ENCODE measurements around the gene FBXO21.

Gene FBXO21

GRCh38 chr12:117142094-117142493, 48.2 kb downstream of the FBXO21 start:
- H3K9me3 ChIP-seq (ENCODE audit: control insufficient read depth, insufficient read depth, low read length), result no peaks in the 10 kb centered on the region
- H3K27me3 ChIP-seq (ENCODE audit: control insufficient read depth, insufficient read depth, low read length), result no peaks in the 10 kb centered on the region
- peaks cover 11% of the 10 kb centered on the region; the same call in 1 of the 2 replicates for H3K36me3 ChIP-seq (ENCODE audit: control insufficient read depth, insufficient read depth, low read length)
- no peak for DNase-seq (ENCODE audit: low read depth, low spot score)
- no peaks in the 10 kb centered on the region for H3K4me1 ChIP-seq (ENCODE audit: control insufficient read depth, insufficient read depth, low read length)
- no CpG with 5 or more reads among the region's 12 CpGs for WGBS (ENCODE audit: insufficient coverage, insufficient read length)
- H3K27ac ChIP-seq (ENCODE audit: low read length), result no peak overlapping the region
- no peak overlapping the region for H3K4me3 ChIP-seq (ENCODE audit: low read length)

GRCh38 chr12:117141097-117141898, 49.0 kb downstream of the FBXO21 start:
- no peak for DNase-seq (ENCODE audit: low read depth, low spot score)
- no peaks in the 10 kb centered on the region for H3K9me3 ChIP-seq (ENCODE audit: control insufficient read depth, insufficient read depth, low read length)
- H3K36me3 ChIP-seq (ENCODE audit: control insufficient read depth, insufficient read depth, low read length), result peaks cover 11% of the 10 kb centered on the region; the same call in 1 of the 2 replicates
- no peak overlapping the region for H3K27ac ChIP-seq (ENCODE audit: low read length)
- WGBS (ENCODE audit: insufficient coverage, insufficient read length), result no CpG with 5 or more reads among the region's 29 CpGs
- H3K4me3 ChIP-seq (ENCODE audit: low read length), result no peak overlapping the region
- H3K27me3 ChIP-seq (ENCODE audit: control insufficient read depth, insufficient read depth, low read length), result no peaks in the 10 kb centered on the region
- no peaks in the 10 kb centered on the region for H3K4me1 ChIP-seq (ENCODE audit: control insufficient read depth, insufficient read depth, low read length)

- H3K9me3 ChIP-seq (ENCODE audit: control insufficient read depth, insufficient read depth, low read length), result no peaks in the 10 kb centered on the region
- H3K36me3 ChIP-seq (ENCODE audit: control insufficient read depth, insufficient read depth, low read length), result peaks cover 8% of the 10 kb centered on the region; the same call in 1 of the 2 replicates
- H3K27ac ChIP-seq (ENCODE audit: low read length), result no peak overlapping the region
- no CpG with 5 or more reads among the region's 12 CpGs for WGBS (ENCODE audit: insufficient coverage, insufficient read length)
- no peak for DNase-seq (ENCODE audit: low read depth, low spot score)
- no peaks in the 10 kb centered on the region for H3K4me1 ChIP-seq (ENCODE audit: control insufficient read depth, insufficient read depth, low read length)
- no peak overlapping the region for H3K4me3 ChIP-seq (ENCODE audit: low read length)
- H3K27me3 ChIP-seq (ENCODE audit: control insufficient read depth, insufficient read depth, low read length), result no peaks in the 10 kb centered on the region
Measured at GRCh38 chr12:117140397-117141096, 49.7 kb downstream of the FBXO21 start.

- Histone ChIP-seq H3K27me3 (ENCODE audit: control insufficient read depth, insufficient read depth, low read length) (no peaks in the 10 kb centered on the region), H3K9me3 (ENCODE audit: control insufficient read depth, insufficient read depth, low read length) (no peaks in the 10 kb centered on the region), H3K36me3 (ENCODE audit: control insufficient read depth, insufficient read depth, low read length) (0 out of 2 replicates have a peak, but pooled peaks cover 1% of the 10 kb centered on the region), H3K4me1 (ENCODE audit: control insufficient read depth, insufficient read depth, low read length) (no peaks in the 10 kb centered on the region), H3K27ac (ENCODE audit: low read length) (no peak overlapping the region), H3K4me3 (ENCODE audit: low read length) (no peak overlapping the region)
- DNase-seq (ENCODE audit: low read depth, low spot score), result no peak
- WGBS (ENCODE audit: insufficient coverage, insufficient read length), result no CpG with 5 or more reads among the region's 5 CpGs
Measured at GRCh38 chr12:117139025-117139717, 51.1 kb downstream of the FBXO21 start.

GRCh38 chr12:117134721-117135120, 55.5 kb downstream of the FBXO21 start:
- no peak overlapping the region for H3K27ac ChIP-seq (ENCODE audit: low read length)
- no peak for DNase-seq (ENCODE audit: low read depth, low spot score)

GRCh38 chr12:117134059-117134458, 56.2 kb downstream of the FBXO21 start:
- Histone ChIP-seq H3K27ac (ENCODE audit: low read length) (no peak overlapping the region), H3K9me3 (ENCODE audit: control insufficient read depth, insufficient read depth, low read length) (no peaks in the 10 kb centered on the region), H3K4me3 (ENCODE audit: low read length) (no peak overlapping the region), H3K4me1 (ENCODE audit: control insufficient read depth, insufficient read depth, low read length) (no peaks in the 10 kb centered on the region), H3K36me3 (ENCODE audit: control insufficient read depth, insufficient read depth, low read length) (no peaks in the 10 kb centered on the region), H3K27me3 (ENCODE audit: control insufficient read depth, insufficient read depth, low read length) (no peaks in the 10 kb centered on the region)
- DNase-seq (ENCODE audit: low read depth, low spot score), result no peak
- no CpG with 5 or more reads among the region's 10 CpGs for WGBS (ENCODE audit: insufficient coverage, insufficient read length)

More at GRCh38 chr12:117134721-117135120, 55.5 kb downstream of the FBXO21 start:
- H3K36me3 ChIP-seq (ENCODE audit: control insufficient read depth, insufficient read depth, low read length), result no peaks in the 10 kb centered on the region
- WGBS (ENCODE audit: insufficient coverage, insufficient read length), result no CpG with 5 or more reads among the region's 2 CpGs
- H3K9me3 ChIP-seq (ENCODE audit: control insufficient read depth, insufficient read depth, low read length), result no peaks in the 10 kb centered on the region
- no peaks in the 10 kb centered on the region for H3K4me1 ChIP-seq (ENCODE audit: control insufficient read depth, insufficient read depth, low read length)
- H3K27me3 ChIP-seq (ENCODE audit: control insufficient read depth, insufficient read depth, low read length), result no peaks in the 10 kb centered on the region
- H3K4me3 ChIP-seq (ENCODE audit: low read length), result no peak overlapping the region

GRCh38 chr12:117130801-117131200, 59.5 kb downstream of the FBXO21 start:
- Histone ChIP-seq H3K36me3 (ENCODE audit: control insufficient read depth, insufficient read depth, low read length) (no peaks in the 10 kb centered on the region), H3K4me3 (ENCODE audit: low read length) (no peak overlapping the region), H3K9me3 (ENCODE audit: control insufficient read depth, insufficient read depth, low read length) (no peaks in the 10 kb centered on the region), H3K4me1 (ENCODE audit: control insufficient read depth, insufficient read depth, low read length) (no peaks in the 10 kb centered on the region), H3K27ac (ENCODE audit: low read length) (no peak overlapping the region), H3K27me3 (ENCODE audit: control insufficient read depth, insufficient read depth, low read length) (no peaks in the 10 kb centered on the region)
- DNase-seq (ENCODE audit: low read depth, low spot score), result no peak
- no CpG with 5 or more reads among the region's 7 CpGs for WGBS (ENCODE audit: insufficient coverage, insufficient read length)

- H3K27ac ChIP-seq (ENCODE audit: low read length), result no peak overlapping the region
- H3K36me3 ChIP-seq (ENCODE audit: control insufficient read depth, insufficient read depth, low read length), result no peaks in the 10 kb centered on the region
- no peak for DNase-seq (ENCODE audit: low read depth, low spot score)
- H3K4me1 ChIP-seq (ENCODE audit: control insufficient read depth, insufficient read depth, low read length), result no peaks in the 10 kb centered on the region
- no peak overlapping the region for H3K4me3 ChIP-seq (ENCODE audit: low read length)
- H3K9me3 ChIP-seq (ENCODE audit: control insufficient read depth, insufficient read depth, low read length), result no peaks in the 10 kb centered on the region
- H3K27me3 ChIP-seq (ENCODE audit: control insufficient read depth, insufficient read depth, low read length), result no peaks in the 10 kb centered on the region
- WGBS (ENCODE audit: insufficient coverage, insufficient read length), result no CpG with 5 or more reads among the region's 5 CpGs
Measured at GRCh38 chr12:117129391-117129790, 60.9 kb downstream of the FBXO21 start.

GRCh38 chr12:117127933-117128823, 62.1 kb downstream of the FBXO21 start:
- Histone ChIP-seq H3K4me3 (ENCODE audit: low read length) (no peak overlapping the region), H3K27me3 (ENCODE audit: control insufficient read depth, insufficient read depth, low read length) (no peaks in the 10 kb centered on the region), H3K4me1 (ENCODE audit: control insufficient read depth, insufficient read depth, low read length) (no peaks in the 10 kb centered on the region), H3K9me3 (ENCODE audit: control insufficient read depth, insufficient read depth, low read length) (no peaks in the 10 kb centered on the region), H3K27ac (ENCODE audit: low read length) (no peak overlapping the region), H3K36me3 (ENCODE audit: control insufficient read depth, insufficient read depth, low read length) (no peaks in the 10 kb centered on the region)
- no CpG with 5 or more reads among the region's 6 CpGs for WGBS (ENCODE audit: insufficient coverage, insufficient read length)
- no peak for DNase-seq (ENCODE audit: low read depth, low spot score)

Data from iPS DF 6.9 (cell line).